Measurements from ENCODE around the gene SLC24A4. TPM values are rescaled to one million over a fixed set of nuclear protein-coding genes. Genes with fewer than 3 reads are reported as not detected.

SLC24A4 gene
- total and polyA plus RNA-seq, 2 donors (not counting 3 experiments of a cell fraction or from before 2014, with no cell fraction given): 0.07 to 0.08 TPM

DNA sequence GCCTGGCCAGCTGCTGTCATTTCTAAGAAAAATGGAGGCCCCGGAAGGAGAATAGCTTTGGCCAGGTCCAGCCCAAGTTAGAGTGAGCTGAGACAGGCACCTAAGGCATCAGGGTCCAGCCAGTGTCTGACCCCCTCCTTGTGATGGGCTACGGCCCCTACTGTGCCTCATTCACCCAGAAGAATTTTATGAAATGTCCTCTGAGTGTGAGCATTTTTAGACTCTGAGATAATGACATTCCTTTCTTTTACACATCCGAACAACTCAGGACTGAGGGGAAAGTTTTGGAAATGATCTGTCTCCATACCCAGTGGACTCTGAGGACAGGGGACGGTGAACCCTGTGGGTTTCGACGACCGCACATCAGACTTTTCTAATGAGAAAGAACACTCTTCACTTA lies 50.4 kb downstream of the SLC24A4 start:
- Histone ChIP-seq H3K27me3 (ENCODE audit: control insufficient read depth in 2 of 2, insufficient read depth in 2 of 2, low read length in 2 of 2) (no peaks in the 10 kb centered on the region), H3K9me1 (replicated peaks; ENCODE audit: control insufficient read depth, extremely low read depth, insufficient read depth, low read length) (no peaks in the 10 kb centered on the region), H3K9me3 (replicated peaks; ENCODE audit: control insufficient read depth, insufficient read depth, low read length) (no peaks in the 10 kb centered on the region), H3K4me3 (replicated peaks in 1 of 3; ENCODE audit: insufficient read depth in 1 of 3, low read depth in 1 of 3, low read length in 3 of 3) (no peak overlapping the region), H3K36me3 (ENCODE audit: control insufficient read depth in 2 of 2, extremely low read depth in 1 of 2, insufficient read depth in 2 of 2, low read length in 2 of 2) (no peaks in the 10 kb centered on the region), H2AFZ (ENCODE audit: low read depth, low read length) (no peak overlapping the region), H4K20me1 (replicated peaks; ENCODE audit: control insufficient read depth, extremely low read depth, insufficient read depth, low read length) (no peaks in the 10 kb centered on the region), H3K27ac (ENCODE audit: insufficient read depth, low read depth, low read length) (no peak overlapping the region), H3K4me2 (ENCODE audit: insufficient read depth, low read length) (no peak overlapping the region), H3K4me1 (ENCODE audit: control insufficient read depth, extremely low read depth, insufficient read depth, low read length) (no peaks in the 10 kb centered on the region), H3K9ac (replicated peaks; ENCODE audit: extremely low read depth, insufficient read depth, low read length) (no peak overlapping the region), H3K79me2 (ENCODE audit: control insufficient read depth, insufficient read depth, low read length) (no peaks in the 10 kb centered on the region)
- TF ChIP-seq POLR2AphosphoS5 (IDR thresholded peaks at IDR 0.05; ENCODE audit: insufficient read depth, low read depth, low read length) (no peak), JUN (IDR thresholded peaks at IDR 0.05; ENCODE audit: borderline replicate concordance, insufficient read depth, insufficient read length, low read depth) (no peak), GATA2 (IDR thresholded peaks at IDR 0.05; ENCODE audit: insufficient read depth, insufficient read length, low read depth, low read length) (no peak), MYC (IDR thresholded peaks at IDR 0.05; ENCODE audit: low read depth, low read length) (no peak), POLR2A (IDR thresholded peaks at IDR 0.05; ENCODE audit: low read depth, low read length) (no peak), FOS (IDR thresholded peaks at IDR 0.05; ENCODE audit: borderline replicate concordance, insufficient read depth, low read length) (no peak), EZH2 (IDR thresholded peaks at IDR 0.05; ENCODE audit: borderline replicate concordance, low read depth, low read length, severe bottlenecking) (no peak)
- TF ChIP-seq, protein P1, sequence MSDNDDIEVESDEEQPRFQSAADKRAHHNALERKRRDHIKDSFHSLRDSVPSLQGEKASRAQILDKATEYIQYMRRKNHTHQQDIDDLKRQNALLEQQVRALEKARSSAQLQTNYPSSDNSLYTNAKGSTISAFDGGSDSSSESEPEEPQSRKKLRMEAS (IDR thresholded peaks at IDR 0.05; ENCODE audit: insufficient read depth, insufficient read length): no peak
- TF ChIP-seq, protein P2, sequence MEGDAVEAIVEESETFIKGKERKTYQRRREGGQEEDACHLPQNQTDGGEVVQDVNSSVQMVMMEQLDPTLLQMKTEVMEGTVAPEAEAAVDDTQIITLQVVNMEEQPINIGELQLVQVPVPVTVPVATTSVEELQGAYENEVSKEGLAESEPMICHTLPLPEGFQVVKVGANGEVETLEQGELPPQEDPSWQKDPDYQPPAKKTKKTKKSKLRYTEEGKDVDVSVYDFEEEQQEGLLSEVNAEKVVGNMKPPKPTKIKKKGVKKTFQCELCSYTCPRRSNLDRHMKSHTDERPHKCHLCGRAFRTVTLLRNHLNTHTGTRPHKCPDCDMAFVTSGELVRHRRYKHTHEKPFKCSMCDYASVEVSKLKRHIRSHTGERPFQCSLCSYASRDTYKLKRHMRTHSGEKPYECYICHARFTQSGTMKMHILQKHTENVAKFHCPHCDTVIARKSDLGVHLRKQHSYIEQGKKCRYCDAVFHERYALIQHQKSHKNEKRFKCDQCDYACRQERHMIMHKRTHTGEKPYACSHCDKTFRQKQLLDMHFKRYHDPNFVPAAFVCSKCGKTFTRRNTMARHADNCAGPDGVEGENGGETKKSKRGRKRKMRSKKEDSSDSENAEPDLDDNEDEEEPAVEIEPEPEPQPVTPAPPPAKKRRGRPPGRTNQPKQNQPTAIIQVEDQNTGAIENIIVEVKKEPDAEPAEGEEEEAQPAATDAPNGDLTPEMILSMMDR (IDR thresholded peaks at IDR 0.05; ENCODE audit: extremely low read depth in 1 of 2, insufficient read depth in 1 of 2, low read depth in 1 of 2, low read length in 2 of 2): no peak
- ChIA-PET CTCF (no interaction called here), POLR2A (no interaction called here)
- intact Hi-C loops (cut with micrococcal nuclease) (no loop called here), dilution Hi-C loops (cut with MboI; ENCODE audit: extremely low pct_ligation_motif_present, low sequenced_read_pairs) (loop anchor here (25.0 kb wide), 1 partner anchor 314 kb away; no protein-coding TSS in a partner anchor)
- BruUV-seq (replicated peaks): no TSS peak
- no peak for DNase-seq (ENCODE audit: low read depth, low spot score)
- FAIRE-seq: no peak

Measured in endothelial cell of umbilical vein (primary cell).